Measurements from ENCODE around the gene GALNT2. TPM values are rescaled to one million over a fixed set of nuclear protein-coding genes. Genes with fewer than 3 reads are reported as not detected.
A peak's percentile ranks its signal among the peaks of the same experiment; 100 is the strongest.

The GALNT2 gene
- total and polyA plus RNA-seq, 7 donors, result 8.4 to 43.8 (median 37.1) TPM

DNA sequence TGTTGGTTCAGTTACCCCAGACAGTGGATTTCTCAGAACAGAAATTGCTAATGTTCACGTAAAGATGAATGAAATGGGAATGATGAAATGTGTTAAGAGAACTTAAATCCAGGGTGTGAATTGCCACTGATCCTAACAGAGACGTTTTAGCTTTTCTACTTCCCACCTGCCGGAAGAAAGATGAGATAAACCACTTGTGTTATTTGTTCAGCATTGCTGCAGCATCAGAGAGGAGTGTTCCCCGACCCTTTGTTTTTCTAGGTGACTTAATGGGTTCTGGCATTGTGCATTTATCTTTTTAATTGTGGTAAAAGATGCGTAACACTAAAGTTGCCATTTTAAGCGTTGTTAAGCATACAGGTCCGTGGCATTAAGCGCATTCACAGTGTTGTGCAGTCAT, 122.3 kb downstream of the GALNT2 start:
- no peak for TF ChIP-seq POLR2A (IDR thresholded peaks at IDR 0.05)
- TF ChIP-seq, protein P1, sequence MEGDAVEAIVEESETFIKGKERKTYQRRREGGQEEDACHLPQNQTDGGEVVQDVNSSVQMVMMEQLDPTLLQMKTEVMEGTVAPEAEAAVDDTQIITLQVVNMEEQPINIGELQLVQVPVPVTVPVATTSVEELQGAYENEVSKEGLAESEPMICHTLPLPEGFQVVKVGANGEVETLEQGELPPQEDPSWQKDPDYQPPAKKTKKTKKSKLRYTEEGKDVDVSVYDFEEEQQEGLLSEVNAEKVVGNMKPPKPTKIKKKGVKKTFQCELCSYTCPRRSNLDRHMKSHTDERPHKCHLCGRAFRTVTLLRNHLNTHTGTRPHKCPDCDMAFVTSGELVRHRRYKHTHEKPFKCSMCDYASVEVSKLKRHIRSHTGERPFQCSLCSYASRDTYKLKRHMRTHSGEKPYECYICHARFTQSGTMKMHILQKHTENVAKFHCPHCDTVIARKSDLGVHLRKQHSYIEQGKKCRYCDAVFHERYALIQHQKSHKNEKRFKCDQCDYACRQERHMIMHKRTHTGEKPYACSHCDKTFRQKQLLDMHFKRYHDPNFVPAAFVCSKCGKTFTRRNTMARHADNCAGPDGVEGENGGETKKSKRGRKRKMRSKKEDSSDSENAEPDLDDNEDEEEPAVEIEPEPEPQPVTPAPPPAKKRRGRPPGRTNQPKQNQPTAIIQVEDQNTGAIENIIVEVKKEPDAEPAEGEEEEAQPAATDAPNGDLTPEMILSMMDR (IDR thresholded peaks at IDR 0.05), result no peak
- TF ChIP-seq POLR2AphosphoS5 (IDR thresholded peaks at IDR 0.05), result no peak
- TF ChIP-seq EP300 (IDR thresholded peaks at IDR 0.05), result no peak
- H3K9me3 ChIP-seq, result no peaks in the 10 kb centered on the region
- peaks cover 0 to 66% (median 60%) of the 10 kb centered on the region in 4 donors for H3K4me1 ChIP-seq
- H3K4me3 ChIP-seq, result no peak overlapping the region
- H3K27me3 ChIP-seq, result no peaks in the 10 kb centered on the region
- DNase-seq, result no peak
- WGBS, 2 donors, result 82 to 84% methylated on average over 8 of the region's 8 CpGs
- intact Hi-C loops (cut with DNase I), result loop anchor here (5.0 kb wide), 2 partner anchors 47 to 122 kb away; partner anchors contain the start of gene GALNT2
- peak overlapping the region in 3 of 4 donors; percentile 70 to 78 (median 78) for H3K27ac ChIP-seq
- no peaks in the 10 kb centered on the region for H3K36me3 ChIP-seq

DNA sequence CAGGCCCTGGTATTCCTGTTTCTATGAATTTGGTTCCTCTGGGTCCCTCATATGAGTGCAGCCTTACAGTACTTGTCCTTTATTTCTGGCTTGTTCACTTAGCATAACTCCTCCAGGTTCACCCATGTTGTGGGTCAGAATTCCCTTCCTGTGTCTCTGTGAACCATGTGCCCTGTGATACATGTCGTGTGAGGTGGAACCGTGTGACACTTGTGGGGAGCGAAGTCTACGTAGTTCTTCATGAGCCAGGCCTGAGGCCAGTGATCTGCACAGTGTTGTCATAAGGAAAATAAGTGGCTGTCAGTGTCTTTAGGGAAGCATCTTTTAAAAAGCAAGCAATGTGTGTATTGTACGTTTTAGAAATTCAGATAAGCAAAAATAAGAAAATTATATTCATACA, 122.8 kb downstream of the GALNT2 start:
- H3K4me3 ChIP-seq, result no peak overlapping the region
- peak overlapping the region; percentile 70 to 81 (median 78) for H3K27ac ChIP-seq
- 93 to 95% methylated on average over 5 of the region's 5 CpGs for WGBS, 2 donors
- H3K36me3 ChIP-seq, result no peaks in the 10 kb centered on the region
- TF ChIP-seq POLR2AphosphoS5 (IDR thresholded peaks at IDR 0.05), result no peak
- TF ChIP-seq, protein P1 (IDR thresholded peaks at IDR 0.05), result no peak
- no peak for TF ChIP-seq EP300 (IDR thresholded peaks at IDR 0.05)
- no peak for TF ChIP-seq POLR2A (IDR thresholded peaks at IDR 0.05)
- H3K9me3 ChIP-seq, result no peaks in the 10 kb centered on the region
- DNase-seq, result no peak
- H3K4me1 ChIP-seq, result peaks cover 0 to 66% (median 60%) of the 10 kb centered on the region in 4 donors
- no peaks in the 10 kb centered on the region for H3K27me3 ChIP-seq
- intact Hi-C loops (cut with DNase I), result loop anchor here (5.0 kb wide), 2 partner anchors 48 to 123 kb away; partner anchors contain the start of gene GALNT2

DNA sequence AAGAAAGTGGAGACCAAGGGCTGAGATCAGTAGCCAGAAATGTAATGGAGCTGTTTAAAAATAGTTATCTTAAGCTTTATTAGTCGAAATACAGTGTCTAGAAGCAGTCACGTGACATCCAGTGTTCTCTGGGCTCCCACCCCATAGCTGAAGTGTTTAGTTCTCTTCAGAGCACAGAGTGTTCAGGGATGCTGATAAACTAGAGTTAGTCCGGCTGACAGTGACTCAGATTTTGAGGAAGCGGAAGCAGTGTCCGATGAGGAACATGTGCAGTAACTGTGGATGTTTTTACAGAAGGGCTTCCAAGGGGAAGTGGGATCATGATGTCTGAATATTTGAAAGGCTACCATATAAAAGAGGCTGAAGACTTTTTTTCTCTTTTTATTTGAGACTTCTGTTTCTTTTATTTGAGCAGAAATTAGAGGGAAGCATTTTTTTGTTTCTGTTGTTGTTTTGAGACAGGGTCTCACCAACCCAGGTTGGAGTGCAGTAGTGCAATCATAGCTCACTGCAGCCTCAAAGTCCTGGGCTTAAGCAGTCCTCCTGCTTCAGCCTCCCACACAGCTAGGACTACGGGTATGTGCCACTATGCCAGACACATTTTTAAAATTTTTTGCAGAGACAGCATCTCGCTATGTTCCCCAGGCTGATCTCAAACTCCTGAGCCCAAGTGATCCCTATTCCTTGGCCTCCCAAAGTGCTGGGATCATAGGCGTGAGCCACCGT, 124.2 kb downstream of the GALNT2 start:
- 63 to 87% methylated on average over 9 of the region's 9 CpGs for WGBS, 2 donors
- peak; percentile 93 for DNase-seq
- H3K36me3 ChIP-seq, result no peaks in the 10 kb centered on the region
- no peaks in the 10 kb centered on the region for H3K9me3 ChIP-seq
- TF ChIP-seq POLR2AphosphoS5 (IDR thresholded peaks at IDR 0.05) (peak; percentile 46 to 87 (median 69)), POLR2A (IDR thresholded peaks at IDR 0.05) (no peak), EP300 (IDR thresholded peaks at IDR 0.05) (peak in 2 of 4 donors; percentile 74 to 91)
- TF ChIP-seq, protein P1 (IDR thresholded peaks at IDR 0.05), result no peak
- H3K4me1 ChIP-seq, result peaks cover 0 to 52% (median 48%) of the 10 kb centered on the region in 4 donors
- intact Hi-C loops (cut with DNase I), result no loop called here
- H3K27ac ChIP-seq, result peak overlapping the region; percentile 70 to 81 (median 78)
- no peak overlapping the region for H3K4me3 ChIP-seq
- H3K27me3 ChIP-seq, result no peaks in the 10 kb centered on the region

DNA sequence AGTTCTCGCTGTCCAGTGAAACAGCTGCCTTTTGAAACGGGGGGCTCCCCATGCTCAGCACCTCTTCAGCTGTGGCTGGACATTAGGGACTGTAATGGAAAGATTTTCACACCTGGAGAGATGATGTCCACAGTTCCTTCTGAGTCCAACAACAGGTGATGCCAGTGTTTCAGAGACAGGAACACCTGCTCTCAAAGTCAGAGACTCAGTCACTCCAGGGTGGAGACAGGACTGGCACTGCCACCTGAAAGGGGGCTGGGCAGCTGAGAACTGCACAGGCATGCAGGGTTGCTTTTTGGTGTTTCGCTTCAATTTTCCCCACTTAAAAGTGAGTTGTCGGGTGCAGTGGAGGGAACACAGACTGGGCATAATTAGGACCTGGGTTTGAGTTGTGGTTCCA, 124.8 kb downstream of the GALNT2 start:
- no peak for DNase-seq
- no peaks in the 10 kb centered on the region for H3K9me3 ChIP-seq
- H3K27ac ChIP-seq, result peak overlapping the region; percentile 70 to 81 (median 78)
- TF ChIP-seq, protein P1 (IDR thresholded peaks at IDR 0.05), result no peak
- TF ChIP-seq POLR2AphosphoS5 (IDR thresholded peaks at IDR 0.05) (no peak), POLR2A (IDR thresholded peaks at IDR 0.05) (no peak), EP300 (IDR thresholded peaks at IDR 0.05) (no peak)
- no peaks in the 10 kb centered on the region for H3K27me3 ChIP-seq
- H3K4me1 ChIP-seq, result peaks cover 0 to 45% (median 42%) of the 10 kb centered on the region in 4 donors
- 86 to 87% methylated on average over 4 of the region's 4 CpGs for WGBS, 2 donors
- intact Hi-C loops (cut with DNase I), result no loop called here
- no peak overlapping the region for H3K4me3 ChIP-seq
- H3K36me3 ChIP-seq, result no peaks in the 10 kb centered on the region
